ENCODE data around the gene PTPRN2. TPM values are rescaled to one million over a fixed set of nuclear protein-coding genes. Genes with fewer than 3 reads are reported as not detected.

The PTPRN2 gene
- total and polyA plus RNA-seq, 2 of the 13 experiments (the other 11 are each of a cell fraction or from before 2014, with no cell fraction given): 2.5 to 24.2 TPM

DNA sequence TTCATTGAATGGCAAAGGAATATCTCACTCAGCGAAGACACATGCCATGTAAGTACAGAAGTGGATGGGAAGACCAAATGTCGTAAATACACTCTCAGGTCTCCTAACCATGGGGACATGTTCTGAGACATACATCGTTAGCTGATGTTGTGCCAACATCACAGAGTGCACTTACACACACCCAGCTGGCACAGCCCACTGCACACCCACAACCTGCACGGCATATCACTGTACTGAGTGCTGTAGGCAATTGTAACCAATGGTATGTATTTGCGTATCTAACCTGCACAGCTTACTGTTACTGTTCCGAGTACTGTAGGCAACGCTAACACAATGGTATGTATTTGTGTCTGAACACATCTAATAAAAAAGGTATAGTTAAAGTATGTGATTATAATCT is 550.4 kb downstream of the PTPRN2 start:
- 86% methylated on average over 7 of the region's 7 CpGs for WGBS (ENCODE audit: low lambda C conversion rate)
- in situ Hi-C loops (cut with HindIII; ENCODE audit: extremely low pct_ligation_motif_present, low pct_unique_long_range_greater_than_20kb): no loop called here
- no peak overlapping the region for H3K4me2 ChIP-seq (ENCODE audit: low read depth, low read length)
- ChIA-PET CTCF (ENCODE audit: low intra/inter-chr PET ratio, low total read pairs) (no interaction called here), POLR2A (no interaction called here)
- no peaks in the 10 kb centered on the region for H4K20me1 ChIP-seq (ENCODE audit: insufficient read depth, low read length)
- FAIRE-seq (no peak), ATAC-seq (no peak), DNase-seq (ENCODE audit: low spot score) (no peak)
- no TSS peak for BruUV-seq (replicated peaks)
- H3K9me3 ChIP-seq (ENCODE audit: low read length): peaks cover 16% of the 10 kb centered on the region
- intact Hi-C loops (cut with micrococcal nuclease; ENCODE audit: unreplicated experiment): no loop called here
- H3K27ac ChIP-seq (ENCODE audit: extremely low read length, insufficient read depth, low read length): no peak overlapping the region
- no peak overlapping the region for H3K9ac ChIP-seq (ENCODE audit: insufficient read depth, low read depth, low read length)
- H3K79me2 ChIP-seq (ENCODE audit: insufficient read depth, low read length): no peaks in the 10 kb centered on the region
- H3K36me3 ChIP-seq (replicated peaks in 1 of 2; ENCODE audit: control insufficient read depth in 1 of 2, insufficient read depth in 2 of 2, low read length in 2 of 2): no peaks in the 10 kb centered on the region
- H3K4me1 ChIP-seq (ENCODE audit: insufficient read depth, low read length): no peaks in the 10 kb centered on the region
- no peaks in the 10 kb centered on the region for H3K27me3 ChIP-seq (ENCODE audit: control insufficient read depth in 1 of 2, insufficient read depth in 2 of 2, low read length in 2 of 2)
- no peak overlapping the region for H3K4me3 ChIP-seq (replicated peaks in 1 of 3; ENCODE audit: insufficient read depth in 1 of 3, low read depth in 2 of 3, low read length in 3 of 3)
- no peak overlapping the region for H2AFZ ChIP-seq (ENCODE audit: low read length)
- no peak for TF ChIP-seq ZNF562 (CRISPR knock-in tag; IDR thresholded peaks at IDR 0.05; ENCODE audit: borderline replicate concordance)

DNA sequence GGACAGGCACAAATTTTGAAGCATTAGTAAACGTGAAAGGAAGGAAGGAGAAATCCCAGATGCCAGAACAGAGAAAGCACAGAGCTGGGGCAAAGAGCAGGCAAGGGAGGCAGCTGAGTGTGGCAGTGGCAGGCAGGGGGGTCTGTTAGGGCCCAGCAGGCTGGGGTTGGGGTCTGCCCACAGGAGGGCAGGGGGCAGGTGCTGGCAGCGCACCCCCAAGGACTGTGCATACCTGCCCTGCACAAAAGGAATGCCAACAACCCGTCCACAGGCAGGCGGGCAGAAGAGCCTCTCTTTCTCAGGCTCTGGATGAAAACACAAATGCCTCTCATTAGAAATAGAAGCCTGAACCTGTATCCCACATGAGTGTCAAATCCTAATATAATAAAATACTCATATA is 552.3 kb downstream of the PTPRN2 start:
- Histone ChIP-seq H2AFZ (ENCODE audit: low read length) (no peak overlapping the region), H4K20me1 (ENCODE audit: insufficient read depth, low read length) (no peaks in the 10 kb centered on the region; the same call in 1 of the 2 replicates), H3K4me2 (ENCODE audit: low read depth, low read length) (no peak overlapping the region), H3K79me2 (ENCODE audit: insufficient read depth, low read length) (no peaks in the 10 kb centered on the region), H3K27me3 (ENCODE audit: control insufficient read depth in 1 of 2, insufficient read depth in 2 of 2, low read length in 2 of 2) (peaks cover 0 to 1% of the 10 kb centered on the region in 2 experiments; a peak in 1 of 5 replicates), H3K4me3 (replicated peaks in 1 of 3; ENCODE audit: insufficient read depth in 1 of 3, low read depth in 2 of 3, low read length in 3 of 3) (no peak overlapping the region), H3K27ac (ENCODE audit: extremely low read length, insufficient read depth, low read length) (no peak overlapping the region), H3K36me3 (replicated peaks in 1 of 2; ENCODE audit: control insufficient read depth in 1 of 2, insufficient read depth in 2 of 2, low read length in 2 of 2) (no peaks in the 10 kb centered on the region), H3K9ac (ENCODE audit: insufficient read depth, low read depth, low read length) (no peak overlapping the region), H3K4me1 (ENCODE audit: insufficient read depth, low read length) (peaks cover 7% of the 10 kb centered on the region), H3K9me3 (ENCODE audit: low read length) (peaks cover 15% of the 10 kb centered on the region)
- no peak for FAIRE-seq
- BruUV-seq (replicated peaks): no TSS peak
- TF ChIP-seq, protein P1, sequence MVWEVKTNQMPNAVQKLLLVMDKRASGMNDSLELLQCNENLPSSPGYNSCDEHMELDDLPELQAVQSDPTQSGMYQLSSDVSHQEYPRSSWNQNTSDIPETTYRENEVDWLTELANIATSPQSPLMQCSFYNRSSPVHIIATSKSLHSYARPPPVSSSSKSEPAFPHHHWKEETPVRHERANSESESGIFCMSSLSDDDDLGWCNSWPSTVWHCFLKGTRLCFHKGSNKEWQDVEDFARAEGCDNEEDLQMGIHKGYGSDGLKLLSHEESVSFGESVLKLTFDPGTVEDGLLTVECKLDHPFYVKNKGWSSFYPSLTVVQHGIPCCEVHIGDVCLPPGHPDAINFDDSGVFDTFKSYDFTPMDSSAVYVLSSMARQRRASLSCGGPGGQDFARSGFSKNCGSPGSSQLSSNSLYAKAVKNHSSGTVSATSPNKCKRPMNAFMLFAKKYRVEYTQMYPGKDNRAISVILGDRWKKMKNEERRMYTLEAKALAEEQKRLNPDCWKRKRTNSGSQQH (CRISPR knock-in tag; IDR thresholded peaks at IDR 0.05; ENCODE audit: low read depth): no peak
- TF ChIP-seq, protein P2, sequence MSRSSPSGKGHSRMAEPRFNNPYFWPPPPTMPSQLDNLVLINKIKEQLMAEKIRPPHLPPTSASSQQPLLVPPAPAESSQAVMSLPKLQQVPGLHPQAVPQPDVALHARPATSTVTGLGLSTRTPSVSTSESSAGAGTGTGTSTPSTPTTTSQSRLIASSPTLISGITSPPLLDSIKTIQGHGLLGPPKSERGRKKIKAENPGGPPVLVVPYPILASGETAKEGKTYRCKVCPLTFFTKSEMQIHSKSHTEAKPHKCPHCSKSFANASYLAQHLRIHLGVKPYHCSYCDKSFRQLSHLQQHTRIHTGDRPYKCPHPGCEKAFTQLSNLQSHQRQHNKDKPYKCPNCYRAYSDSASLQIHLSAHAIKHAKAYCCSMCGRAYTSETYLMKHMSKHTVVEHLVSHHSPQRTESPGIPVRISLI (CRISPR knock-in tag; IDR thresholded peaks at IDR 0.05; ENCODE audit: borderline replicate concordance): no peak
- TF ChIP-seq ZSCAN30 (CRISPR knock-in tag; IDR thresholded peaks at IDR 0.05): no peak
- in situ Hi-C loops (cut with HindIII; ENCODE audit: extremely low pct_ligation_motif_present, low pct_unique_long_range_greater_than_20kb) (no loop called here), intact Hi-C loops (cut with micrococcal nuclease; ENCODE audit: unreplicated experiment) (no loop called here)
- 80% methylated on average over 3 of the region's 4 CpGs for WGBS (ENCODE audit: low lambda C conversion rate)
- CTCF ChIA-PET (ENCODE audit: low intra/inter-chr PET ratio, low total read pairs): no interaction called here
- DNase-seq (ENCODE audit: low spot score): no peak
- POLR2A ChIA-PET: no interaction called here
- no peak for ATAC-seq
